ENCODE results near the gene ACOX3.

- TF ChIP-seq CTCF (IDR thresholded peaks at IDR 0.05) (no peak), POLR2A (IDR thresholded peaks at IDR 0.05) (no peak)
Observed at GRCh38 chr4:8453957-8454356, 13.4 kb upstream of the ACOX3 start.
